ENCODE measurements around the gene DMD. TPM values are rescaled to one million over a fixed set of nuclear protein-coding genes. Genes with fewer than 3 reads are reported as not detected.
A peak's percentile ranks its signal among the peaks of the same experiment; 100 is the strongest.
"Not testable (repeated sequence)": the region's sequence is repeated elsewhere in the genome, so short reads cannot be mapped to it uniquely, and the experiment has no call there.

The DMD gene
- total RNA-seq, 2 experiments from 2014 or later = 0.20 to 0.47 TPM

GRCh38 chrX:32533848-32534247 is 677.5 kb downstream of the DMD start:
- ChIA-PET POLR2A (no interaction called here), CTCF (no interaction called here)
- intact Hi-C loops (cut with DNase I, micrococcal nuclease) = no loop called here
- Histone ChIP-seq H3K27me3 (ENCODE audit: control insufficient read depth in 1 of 2, insufficient read depth in 2 of 2, low read length in 2 of 2) (no peaks in the 10 kb centered on the region), H3K27ac (ENCODE audit: low read depth in 1 of 2, low read length in 2 of 2) (no peak overlapping the region), H3K4me3 (ENCODE audit: low read length) (no peak overlapping the region), H3K9me3 (ENCODE audit: control insufficient read depth in 1 of 2, insufficient read depth in 1 of 2, low read length in 2 of 2) (no peaks in the 10 kb centered on the region), H3K36me3 (ENCODE audit: insufficient read depth, low read length) (no peaks in the 10 kb centered on the region), H3K4me1 (ENCODE audit: insufficient read depth, low read length) (no peaks in the 10 kb centered on the region)
- H3K27me3 Mint-ChIP-seq = no peaks in the 10 kb centered on the region
- no peaks in the 10 kb centered on the region for H3K36me3 Mint-ChIP-seq (ENCODE audit: low read depth)
- TF ChIP-seq CTCF (IDR thresholded peaks at IDR 0.05) = no peak
- H3K4me1 Mint-ChIP-seq (ENCODE audit: low read depth) = no peaks in the 10 kb centered on the region
- DNase-seq (no peak), ATAC-seq (ENCODE audit: poor library complexity) (no peak)
- no peaks in the 10 kb centered on the region for H3K9me3 Mint-ChIP-seq
- H3K4me3 Mint-ChIP-seq = no peak overlapping the region
- no peak overlapping the region for H3K27ac Mint-ChIP-seq

- Mint-ChIP-seq H3K4me3 (no peak overlapping the region), H3K36me3 (ENCODE audit: low read depth) (no peaks in the 10 kb centered on the region), H3K27ac (no peak overlapping the region), H3K27me3 (no peaks in the 10 kb centered on the region), H3K4me1 (ENCODE audit: low read depth) (no peaks in the 10 kb centered on the region), H3K9me3 (no peaks in the 10 kb centered on the region)
- ChIA-PET CTCF (no interaction called here), POLR2A (no interaction called here)
- Histone ChIP-seq H3K27ac (ENCODE audit: low read depth in 1 of 2, low read length in 2 of 2) (no peak overlapping the region), H3K27me3 (ENCODE audit: control insufficient read depth in 1 of 2, insufficient read depth in 2 of 2, low read length in 2 of 2) (no peaks in the 10 kb centered on the region), H3K36me3 (ENCODE audit: insufficient read depth, low read length) (no peaks in the 10 kb centered on the region), H3K4me3 (ENCODE audit: low read length) (no peak overlapping the region), H3K4me1 (ENCODE audit: insufficient read depth, low read length) (no peaks in the 10 kb centered on the region), H3K9me3 (ENCODE audit: control insufficient read depth in 1 of 2, insufficient read depth in 1 of 2, low read length in 2 of 2) (no peaks in the 10 kb centered on the region)
- DNase-seq = no peak
- no peak for TF ChIP-seq CTCF (IDR thresholded peaks at IDR 0.05)
- intact Hi-C loops (cut with DNase I, micrococcal nuclease) = no loop called here
- ATAC-seq (ENCODE audit: poor library complexity) = no peak
These were observed 679.1 kb downstream of the DMD start for GRCh38 chrX:32532262-32532661.

GRCh38 chrX:32530802-32531403 is 680.4 kb downstream of the DMD start:
- Mint-ChIP-seq H3K27me3 (no peaks in the 10 kb centered on the region), H3K4me3 (no peak overlapping the region), H3K9me3 (no peaks in the 10 kb centered on the region), H3K4me1 (ENCODE audit: low read depth) (no peaks in the 10 kb centered on the region), H3K36me3 (ENCODE audit: low read depth) (no peaks in the 10 kb centered on the region), H3K27ac (no peak overlapping the region)
- peak; percentile 20 for TF ChIP-seq CTCF (IDR thresholded peaks at IDR 0.05)
- ChIA-PET POLR2A (no interaction called here), CTCF (interaction anchor here (0.6 to 1.1 kb wide), 3 partner anchors 9 to 47 kb away, joined by 3 read pairs; no protein-coding TSS in a partner anchor)
- Histone ChIP-seq H3K4me3 (ENCODE audit: low read length) (no peak overlapping the region), H3K27me3 (ENCODE audit: control insufficient read depth in 1 of 2, insufficient read depth in 2 of 2, low read length in 2 of 2) (no peaks in the 10 kb centered on the region), H3K36me3 (ENCODE audit: insufficient read depth, low read length) (no peaks in the 10 kb centered on the region), H3K9me3 (ENCODE audit: control insufficient read depth in 1 of 2, insufficient read depth in 1 of 2, low read length in 2 of 2) (no peaks in the 10 kb centered on the region), H3K4me1 (ENCODE audit: insufficient read depth, low read length) (no peaks in the 10 kb centered on the region), H3K27ac (ENCODE audit: low read depth in 1 of 2, low read length in 2 of 2) (no peak overlapping the region)
- peak in 4 of 14 experiments; percentile 13 to 23 (median 22) for DNase-seq
- no peak for ATAC-seq (ENCODE audit: poor library complexity)
- intact Hi-C loops (cut with DNase I, micrococcal nuclease) = no loop called here

- intact Hi-C loops (cut with DNase I, micrococcal nuclease); H3K4me3 ChIP-seq (ENCODE audit: low read length); H3K27me3 ChIP-seq (ENCODE audit: control insufficient read depth in 1 of 2, insufficient read depth in 2 of 2, low read length in 2 of 2); H3K9me3 ChIP-seq (ENCODE audit: control insufficient read depth in 1 of 2, insufficient read depth in 1 of 2, low read length in 2 of 2); DNase-seq; POLR2A ChIA-PET; H3K4me1 Mint-ChIP-seq (ENCODE audit: low read depth); H3K27ac ChIP-seq (ENCODE audit: low read depth in 1 of 2, low read length in 2 of 2); H3K27me3 Mint-ChIP-seq; H3K9me3 Mint-ChIP-seq; CTCF ChIA-PET; H3K4me3 Mint-ChIP-seq; H3K4me1 ChIP-seq (ENCODE audit: insufficient read depth, low read length); H3K27ac Mint-ChIP-seq; ATAC-seq (ENCODE audit: poor library complexity); H3K36me3 ChIP-seq (ENCODE audit: insufficient read depth, low read length); H3K36me3 Mint-ChIP-seq (ENCODE audit: low read depth): not testable (repeated sequence)
These were observed 682.9 kb downstream of the DMD start for GRCh38 chrX:32528451-32528850.

All from CD4-positive, alpha-beta T cell (primary cell).